ENCODE data around the gene HERC2.

- TF ChIP-seq CTCF (IDR thresholded peaks at IDR 0.05; ENCODE audit: insufficient read depth, low read length, poor library complexity, severe bottlenecking) (no peak), EZH2phosphoT487 (conservative IDR thresholded peaks at IDR 0.05; ENCODE audit: low read length) (no peak)
These were observed 190.6 kb downstream of the HERC2 start for GRCh38 chr15:28131400-28131799.
